HG03354 (cell line): ENCODE measurements around the gene TACC2.
"Not testable (repeated sequence)": the region's sequence is repeated elsewhere in the genome, so short reads cannot be mapped to it uniquely, and the experiment has no call there.

Experiments
- ATAC-seq: cut with Tn5 transposase; IDR thresholded peaks from one replicate; pipeline ENCODE4 v1.9.1; 2021; ENCODE audit warnings: mild to moderate bottlenecking; ENCODE audit not compliant: unreplicated experiment, poor library complexity, severe bottlenecking

TACC2 gene

GRCh38 chr10:121981346-121981745, 7.6 kb upstream of the TACC2 start:
- no peak for ATAC-seq

- no peak for ATAC-seq
These were observed 5.1 kb upstream of the TACC2 start for GRCh38 chr10:121983852-121984251.

- ATAC-seq: no peak
These were observed 4.5 kb upstream of the TACC2 start for GRCh38 chr10:121984463-121984862.

- ATAC-seq: no peak
These were observed 1.2 kb downstream of the TACC2 start for GRCh38 chr10:121990015-121990677.

GRCh38 chr10:121991727-121992126, 2.8 kb downstream of the TACC2 start:
- not testable (repeated sequence) for ATAC-seq

GRCh38 chr10:121994429-121994941, 5.5 kb downstream of the TACC2 start:
- ATAC-seq: no peak

GRCh38 chr10:121998462-121998861, 9.5 kb downstream of the TACC2 start:
- ATAC-seq: no peak

- ATAC-seq: no peak
These were observed 10.3 kb downstream of the TACC2 start for GRCh38 chr10:121999301-121999700.

GRCh38 chr10:122001698-122002097, 12.7 kb downstream of the TACC2 start:
- ATAC-seq: no peak

GRCh38 chr10:122007415-122007814, 18.5 kb downstream of the TACC2 start:
- no peak for ATAC-seq

GRCh38 chr10:122010405-122011050, 21.6 kb downstream of the TACC2 start:
- no peak for ATAC-seq

- no peak for ATAC-seq
These were observed 23.8 kb downstream of the TACC2 start for GRCh38 chr10:122012731-122013130.

GRCh38 chr10:122013311-122013780, 24.4 kb downstream of the TACC2 start:
- no peak for ATAC-seq

GRCh38 chr10:122014652-122015248, 25.8 kb downstream of the TACC2 start:
- no peak for ATAC-seq

- not testable (repeated sequence) for ATAC-seq
These were observed 29.0 kb downstream of the TACC2 start for GRCh38 chr10:122017926-122018325.

- no peak for ATAC-seq
These were observed 29.5 kb downstream of the TACC2 start for GRCh38 chr10:122018491-122018890.

- ATAC-seq: no peak
These were observed 30.0 kb downstream of the TACC2 start for GRCh38 chr10:122018951-122019413.

GRCh38 chr10:122019414-122019975, 30.5 kb downstream of the TACC2 start:
- ATAC-seq: no peak

GRCh38 chr10:122020226-122020625, 31.3 kb downstream of the TACC2 start:
- ATAC-seq: no peak

- no peak for ATAC-seq
These were observed 32.4 kb downstream of the TACC2 start for GRCh38 chr10:122021379-122021778.
